Measurements from ENCODE around the gene ADD1.
A peak's percentile ranks its signal among the peaks of the same experiment; 100 is the strongest.

Gene ADD1

DNA sequence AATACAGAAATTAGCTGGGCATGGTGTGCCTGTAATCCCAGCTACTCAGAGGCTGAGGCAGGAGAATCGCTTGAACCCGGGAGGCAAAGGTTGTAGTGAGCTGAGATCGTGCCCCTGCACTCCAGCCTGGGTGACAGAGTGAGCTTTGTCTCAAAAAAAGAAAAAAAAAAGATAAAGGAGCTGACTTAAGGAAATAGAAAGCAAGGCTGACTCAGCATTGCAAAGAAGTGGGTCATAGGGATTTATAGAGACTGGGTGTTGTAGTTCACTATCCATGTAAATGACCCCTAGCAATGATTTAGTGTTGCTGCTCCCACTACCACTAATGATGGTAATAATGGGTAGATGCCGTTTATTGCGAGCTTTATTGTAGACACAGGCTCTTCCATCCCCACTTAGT is 47.6 kb downstream of the ADD1 start:
- Mint-ChIP-seq H3K27ac (peak overlapping the region; percentile 74 to 75), H3K4me1 (ENCODE audit: low read depth in 2 of 2) (peaks cover 8 to 20% of the 10 kb centered on the region in 2 donors), H3K4me3 (no peak overlapping the region), H3K27me3 (no peaks in the 10 kb centered on the region), H3K36me3 (ENCODE audit: insufficient read depth) (peaks cover 60% of the 10 kb centered on the region), H3K9me3 (no peaks in the 10 kb centered on the region)
- ATAC-seq (replicated peaks): no peak
- no peak for DNase-seq

DNA sequence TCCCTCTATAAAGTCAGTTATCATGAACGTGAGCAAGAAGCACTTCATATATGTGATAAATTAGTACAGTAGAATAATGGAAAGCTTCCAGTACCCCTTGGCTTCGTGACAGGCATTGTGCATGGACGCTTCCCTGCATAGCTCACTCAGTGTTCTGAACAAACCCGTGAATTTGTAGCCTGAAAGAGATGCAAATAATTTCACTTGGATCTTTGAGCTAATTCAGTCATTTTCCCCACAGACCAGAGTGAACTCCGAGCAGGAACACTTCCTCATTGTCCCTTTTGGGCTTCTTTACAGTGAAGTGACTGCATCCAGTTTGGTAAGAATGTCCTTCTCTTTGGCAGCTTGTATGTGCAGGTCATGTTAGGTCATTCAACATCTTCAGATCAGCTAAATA is 50.1 kb downstream of the ADD1 start:
- peaks cover 3 to 8% of the 10 kb centered on the region in 2 donors for H3K4me1 Mint-ChIP-seq (ENCODE audit: low read depth in 2 of 2)
- peak overlapping the region in 1 of 2 donors; percentile 28 for H3K27ac Mint-ChIP-seq
- no peak overlapping the region for H3K4me3 Mint-ChIP-seq
- no peaks in the 10 kb centered on the region for H3K9me3 Mint-ChIP-seq
- peaks cover 61% of the 10 kb centered on the region for H3K36me3 Mint-ChIP-seq (ENCODE audit: insufficient read depth)
- no peak for ATAC-seq (replicated peaks)
- no peak for DNase-seq
- no peaks in the 10 kb centered on the region for H3K27me3 Mint-ChIP-seq

DNA sequence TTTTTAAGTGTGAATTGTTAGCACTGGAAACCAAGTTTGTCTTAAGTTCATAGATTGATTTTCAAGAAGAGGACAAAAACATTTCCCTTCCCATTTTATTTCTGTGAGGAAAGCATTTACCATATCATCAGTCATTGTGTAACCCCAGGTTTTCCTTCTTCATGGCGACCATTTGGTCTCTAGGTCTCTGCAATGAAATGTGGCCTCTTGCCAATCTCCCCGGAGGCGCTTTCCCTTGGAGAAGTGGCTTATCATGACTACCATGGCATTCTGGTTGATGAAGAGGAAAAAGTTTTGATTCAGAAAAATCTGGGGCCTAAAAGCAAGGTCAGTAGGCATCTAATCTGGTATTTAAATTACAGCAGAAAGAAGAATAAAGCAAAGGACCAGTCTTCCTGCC is 54.4 kb downstream of the ADD1 start:
- ATAC-seq (replicated peaks) (no peak), DNase-seq (no peak)
- H3K27me3 Mint-ChIP-seq: no peaks in the 10 kb centered on the region
- peaks cover 4 to 10% of the 10 kb centered on the region in 2 donors for H3K4me1 Mint-ChIP-seq (ENCODE audit: low read depth in 2 of 2)
- peak overlapping the region in 1 of 2 donors; percentile 62 for H3K27ac Mint-ChIP-seq
- H3K36me3 Mint-ChIP-seq (ENCODE audit: insufficient read depth): peaks cover 93% of the 10 kb centered on the region
- H3K9me3 Mint-ChIP-seq: no peaks in the 10 kb centered on the region
- no peak overlapping the region for H3K4me3 Mint-ChIP-seq

DNA sequence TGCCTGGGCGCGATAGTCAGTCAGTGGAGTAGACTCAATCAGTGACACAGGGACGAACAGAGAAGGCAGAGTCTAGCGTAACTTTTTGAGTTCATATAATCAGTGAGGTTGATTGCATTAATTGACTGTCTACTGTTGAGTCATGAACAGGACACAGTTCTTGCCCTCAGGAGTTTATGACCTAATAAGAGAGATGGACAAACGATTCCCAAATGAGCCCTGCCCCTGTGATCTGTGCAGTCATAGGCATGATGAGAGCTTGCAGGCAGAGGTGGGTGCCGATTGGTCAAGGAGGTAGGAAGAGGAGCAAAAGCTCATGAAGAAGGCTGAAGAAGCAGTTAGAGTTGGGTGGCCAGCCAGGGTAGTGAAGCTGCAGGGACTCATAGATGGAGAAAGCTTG is 57.1 kb downstream of the ADD1 start:
- Mint-ChIP-seq H3K4me1 (ENCODE audit: low read depth in 2 of 2) (peaks cover 11 to 13% of the 10 kb centered on the region in 2 donors), H3K27me3 (no peaks in the 10 kb centered on the region), H3K36me3 (ENCODE audit: insufficient read depth) (peaks cover 85% of the 10 kb centered on the region), H3K4me3 (no peak overlapping the region), H3K27ac (peak overlapping the region; percentile 42 to 71), H3K9me3 (no peaks in the 10 kb centered on the region)
- ATAC-seq (replicated peaks): no peak
- no peak for DNase-seq

DNA sequence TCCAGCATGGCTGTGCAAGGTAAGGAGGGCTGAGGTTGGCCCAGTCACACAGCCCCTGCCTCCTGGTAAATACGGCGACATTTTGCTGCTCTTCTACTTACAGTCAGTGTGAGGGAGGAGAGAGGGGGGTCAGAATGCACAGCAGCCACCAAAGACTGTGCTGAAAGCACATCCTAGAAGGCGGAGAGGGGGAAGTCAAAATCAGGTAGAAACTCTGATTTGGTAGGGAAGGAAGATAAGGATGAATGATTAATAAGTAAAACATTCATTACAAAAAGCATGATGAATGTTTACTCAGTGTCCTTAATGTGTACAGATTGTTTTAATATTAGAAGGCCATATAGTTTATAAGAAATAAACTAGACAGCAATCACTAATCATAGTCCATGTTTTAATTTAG is 57.5 kb downstream of the ADD1 start:
- peak overlapping the region; percentile 42 to 71 for H3K27ac Mint-ChIP-seq

DNA sequence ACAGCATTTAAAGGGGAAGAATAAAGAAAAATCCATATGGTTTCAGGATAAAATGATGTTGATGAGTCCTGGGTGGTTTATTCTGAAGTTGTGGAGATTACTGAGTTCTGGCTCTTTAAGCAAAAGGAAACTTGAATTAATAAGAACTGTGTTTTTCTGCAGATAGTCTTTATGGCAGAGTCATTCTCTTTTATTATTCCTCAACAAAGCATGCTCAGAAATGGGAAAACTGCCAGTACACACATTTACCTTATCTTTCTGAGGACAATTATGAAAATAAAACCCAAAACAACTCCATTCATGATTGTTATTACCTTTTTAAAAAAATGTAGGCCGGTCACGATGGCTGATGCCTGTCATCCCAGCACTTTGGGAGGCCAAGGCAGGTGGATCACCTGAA is 58.5 kb downstream of the ADD1 start:
- Mint-ChIP-seq H3K36me3 (ENCODE audit: insufficient read depth) (peaks cover 76% of the 10 kb centered on the region), H3K27ac (peak overlapping the region in 1 of 2 donors; percentile 87), H3K4me1 (ENCODE audit: low read depth in 2 of 2) (peaks cover 18% of the 10 kb centered on the region in 2 donors), H3K4me3 (no peak overlapping the region), H3K27me3 (no peaks in the 10 kb centered on the region), H3K9me3 (no peaks in the 10 kb centered on the region)
- ATAC-seq (replicated peaks) (no peak), DNase-seq (no peak)

More for the DNA sequence above, 57.5 kb downstream of the ADD1 start:
- Mint-ChIP-seq H3K9me3 (no peaks in the 10 kb centered on the region), H3K4me1 (ENCODE audit: low read depth in 2 of 2) (peaks cover 13 to 16% of the 10 kb centered on the region in 2 donors), H3K4me3 (no peak overlapping the region), H3K36me3 (ENCODE audit: insufficient read depth) (peaks cover 82% of the 10 kb centered on the region), H3K27me3 (no peaks in the 10 kb centered on the region)
- DNase-seq (no peak), ATAC-seq (replicated peaks) (no peak)

DNA sequence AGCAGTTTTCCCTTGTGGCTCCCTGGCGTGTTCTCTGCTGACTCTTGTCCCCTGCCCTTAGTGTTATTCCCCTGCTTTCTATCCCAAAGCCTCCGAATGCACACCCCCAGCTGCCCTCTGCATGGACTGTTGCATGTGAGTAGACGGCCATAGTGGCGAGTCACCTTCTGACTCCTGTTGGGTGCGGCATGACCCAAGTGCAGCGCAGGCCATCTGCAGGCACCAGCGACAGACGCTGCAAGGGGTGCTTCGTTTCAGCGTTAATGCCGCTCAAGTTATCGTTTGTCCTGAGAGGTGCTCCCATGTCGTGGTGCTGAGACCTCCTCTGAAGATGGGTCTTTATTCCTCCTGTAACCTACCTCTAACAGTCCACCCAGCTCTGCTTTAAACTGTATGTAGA is 61.9 kb downstream of the ADD1 start:
- H3K27me3 Mint-ChIP-seq: no peaks in the 10 kb centered on the region
- no peak for ATAC-seq (replicated peaks)
- H3K4me3 Mint-ChIP-seq: no peak overlapping the region
- peaks cover 66% of the 10 kb centered on the region for H3K36me3 Mint-ChIP-seq (ENCODE audit: insufficient read depth)
- peaks cover 25 to 31% of the 10 kb centered on the region in 2 donors for H3K4me1 Mint-ChIP-seq (ENCODE audit: low read depth in 2 of 2)
- peak overlapping the region; percentile 90 to 95 for H3K27ac Mint-ChIP-seq
- DNase-seq: no peak
- H3K9me3 Mint-ChIP-seq: no peaks in the 10 kb centered on the region

DNA sequence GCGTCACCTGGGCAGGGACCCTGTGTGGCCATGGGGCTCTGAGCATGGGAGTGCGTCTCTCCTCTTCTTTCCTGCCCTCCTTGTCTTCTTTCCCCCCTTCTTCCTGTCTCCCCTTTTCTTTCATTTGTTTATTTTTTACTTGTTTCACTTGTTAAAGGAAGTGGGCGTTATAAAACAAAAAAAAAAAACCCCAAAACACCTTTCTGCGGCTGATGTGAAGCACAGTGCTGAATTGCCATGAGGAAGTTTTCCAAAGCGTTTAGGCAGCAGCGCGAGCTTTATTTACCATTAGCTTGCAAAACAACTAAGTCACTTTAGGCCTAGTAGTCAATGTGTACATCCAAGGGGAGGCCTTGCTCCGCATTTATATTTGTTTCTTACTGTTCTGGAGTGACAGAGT is 62.6 kb downstream of the ADD1 start:
- H3K4me3 Mint-ChIP-seq: peak overlapping the region; percentile 35 to 59
- H3K4me1 Mint-ChIP-seq (ENCODE audit: low read depth in 2 of 2): peaks cover 25 to 26% of the 10 kb centered on the region in 2 donors
- H3K36me3 Mint-ChIP-seq (ENCODE audit: insufficient read depth): peaks cover 63% of the 10 kb centered on the region
- no peaks in the 10 kb centered on the region for H3K27me3 Mint-ChIP-seq
- ATAC-seq (replicated peaks) (peak; percentile 62), DNase-seq (no peak)
- H3K9me3 Mint-ChIP-seq: no peaks in the 10 kb centered on the region
- H3K27ac Mint-ChIP-seq: peak overlapping the region; percentile 90 to 95

DNA sequence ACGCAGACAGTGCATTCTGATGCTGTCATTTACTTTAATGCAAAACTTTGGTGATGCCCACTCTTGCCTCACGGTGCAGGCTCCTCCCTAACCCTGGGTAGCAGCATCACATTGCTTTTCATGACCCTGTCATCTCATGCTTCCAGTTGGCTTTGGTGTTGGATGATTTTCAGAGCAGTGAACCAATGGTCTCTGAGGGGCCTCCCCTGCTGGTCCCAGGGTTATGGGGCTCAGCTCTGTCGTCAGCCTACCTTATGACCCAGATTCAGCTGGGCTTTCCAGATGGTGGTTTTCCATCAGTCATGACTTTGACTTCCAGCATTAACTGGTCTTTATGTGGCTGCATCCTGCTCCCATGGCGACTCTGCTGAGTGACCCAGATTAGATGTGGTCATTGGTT is 63.6 kb downstream of the ADD1 start:
- Mint-ChIP-seq H3K36me3 (ENCODE audit: insufficient read depth) (peaks cover 54% of the 10 kb centered on the region), H3K4me1 (ENCODE audit: low read depth in 2 of 2) (peaks cover 25 to 26% of the 10 kb centered on the region in 2 donors), H3K9me3 (no peaks in the 10 kb centered on the region), H3K27me3 (no peaks in the 10 kb centered on the region), H3K27ac (peak overlapping the region; percentile 58 to 81), H3K4me3 (peak overlapping the region in 1 of 2 donors; percentile 19)
- ATAC-seq (replicated peaks) (peak; percentile 61), DNase-seq (no peak)

DNA sequence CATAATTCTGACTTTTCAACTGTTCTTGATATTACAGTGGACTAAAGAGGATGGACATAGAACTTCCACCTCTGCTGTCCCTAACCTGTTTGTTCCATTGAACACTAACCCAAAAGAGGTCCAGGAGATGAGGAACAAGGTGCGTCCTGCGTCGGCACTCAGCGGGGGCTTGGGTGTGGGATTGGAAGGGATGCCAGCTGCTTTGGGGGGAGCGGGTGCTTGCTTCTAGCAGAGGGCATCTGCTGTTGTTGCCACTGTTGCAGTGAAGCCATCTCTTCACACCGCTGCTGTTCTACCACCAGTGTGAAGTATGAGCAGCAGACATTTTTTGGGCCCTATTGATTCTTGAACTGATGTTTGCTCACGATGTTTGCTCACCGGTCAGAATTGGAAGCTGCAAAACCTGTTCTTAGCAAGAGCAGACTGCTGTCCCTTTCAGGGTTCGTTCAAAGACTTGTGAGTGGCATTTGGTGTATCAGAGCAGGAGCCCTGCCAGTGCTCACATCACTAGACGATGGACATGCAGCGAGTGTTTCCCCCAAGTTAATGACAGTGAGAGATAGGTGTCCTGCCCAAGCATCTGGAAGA is 64.2 kb downstream of the ADD1 start:
- Mint-ChIP-seq H3K27me3 (no peaks in the 10 kb centered on the region), H3K27ac (peak overlapping the region; percentile 58 to 81), H3K36me3 (ENCODE audit: insufficient read depth) (peaks cover 51% of the 10 kb centered on the region), H3K4me3 (peak overlapping the region in 1 of 2 donors; percentile 19), H3K9me3 (no peaks in the 10 kb centered on the region), H3K4me1 (ENCODE audit: low read depth in 2 of 2) (peaks cover 25 to 26% of the 10 kb centered on the region in 2 donors)
- ATAC-seq (replicated peaks): no peak
- DNase-seq: no peak

DNA sequence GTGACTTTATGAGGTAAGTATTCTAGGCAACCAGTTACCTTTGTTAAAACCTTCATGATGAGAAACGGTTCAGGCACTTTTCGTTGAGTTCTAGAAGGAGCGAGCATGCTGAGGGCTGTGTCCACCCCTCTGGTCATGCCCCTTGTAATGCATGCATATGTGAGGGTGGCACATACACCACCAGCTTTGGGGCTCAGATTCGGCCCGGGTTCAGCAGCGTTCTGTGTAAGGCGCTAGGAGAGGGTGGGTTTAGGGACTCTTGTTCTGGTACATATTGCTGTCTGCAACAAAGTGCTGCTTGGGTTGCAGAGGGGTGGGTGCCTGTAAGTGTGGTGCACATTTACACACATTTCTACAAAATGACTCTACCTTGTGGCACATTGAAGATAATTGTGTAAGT is 65.0 kb downstream of the ADD1 start:
- DNase-seq: no peak
- Mint-ChIP-seq H3K36me3 (ENCODE audit: insufficient read depth) (peaks cover 55% of the 10 kb centered on the region), H3K4me3 (no peak overlapping the region), H3K27me3 (no peaks in the 10 kb centered on the region), H3K4me1 (ENCODE audit: low read depth in 2 of 2) (peaks cover 24 to 26% of the 10 kb centered on the region in 2 donors), H3K27ac (peak overlapping the region in 1 of 2 donors; percentile 10), H3K9me3 (no peaks in the 10 kb centered on the region)
- no peak for ATAC-seq (replicated peaks)

DNA sequence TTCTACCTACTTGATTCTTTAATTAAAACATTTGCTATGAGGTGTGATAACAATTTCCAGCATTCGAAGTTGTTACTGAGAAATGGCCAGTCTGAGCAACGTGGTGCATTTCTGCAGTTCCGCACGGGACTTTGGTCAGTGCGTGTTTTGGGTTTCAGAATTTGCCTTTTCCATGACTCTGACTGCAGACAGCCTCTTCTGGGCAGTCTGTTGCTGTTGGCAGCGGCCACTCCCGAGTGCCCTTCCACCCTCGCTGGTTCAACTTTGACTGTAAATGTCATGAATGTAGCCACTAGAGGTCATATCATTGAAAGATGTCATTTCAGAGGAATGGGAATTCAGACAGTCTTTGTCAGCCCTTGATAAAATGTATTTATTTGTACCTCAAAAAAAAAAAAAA is 65.9 kb downstream of the ADD1 start:
- Mint-ChIP-seq H3K27me3 (no peaks in the 10 kb centered on the region), H3K27ac (peak overlapping the region in 1 of 2 donors; percentile 57), H3K4me3 (no peak overlapping the region), H3K9me3 (no peaks in the 10 kb centered on the region), H3K4me1 (ENCODE audit: low read depth in 2 of 2) (peaks cover 21 to 23% of the 10 kb centered on the region in 2 donors), H3K36me3 (ENCODE audit: insufficient read depth) (peaks cover 57% of the 10 kb centered on the region)
- DNase-seq: no peak
- no peak for ATAC-seq (replicated peaks)

DNA sequence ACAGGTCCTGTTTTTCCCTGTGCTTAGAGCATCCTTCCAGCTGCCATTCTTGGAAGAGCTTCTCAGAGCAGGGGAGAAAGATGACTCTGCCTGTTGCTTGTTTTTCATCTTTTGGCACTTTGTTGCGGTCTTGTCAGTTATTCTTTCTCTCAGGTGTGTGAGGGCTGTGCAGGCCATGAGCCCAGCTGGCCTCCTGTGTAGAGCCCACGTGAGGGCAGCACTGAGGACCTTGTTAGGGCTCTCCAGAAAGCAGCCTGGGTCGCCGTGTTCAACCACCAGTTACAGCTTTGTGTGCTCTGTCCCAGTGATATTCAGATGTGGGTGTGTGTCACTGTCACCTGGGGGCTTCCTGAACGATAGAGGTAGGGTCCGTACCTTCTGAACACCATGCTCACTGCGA is 66.8 kb downstream of the ADD1 start:
- Mint-ChIP-seq H3K9me3 (no peaks in the 10 kb centered on the region), H3K36me3 (ENCODE audit: insufficient read depth) (peaks cover 59% of the 10 kb centered on the region), H3K4me3 (no peak overlapping the region), H3K27me3 (no peaks in the 10 kb centered on the region), H3K4me1 (ENCODE audit: low read depth in 2 of 2) (peaks cover 21 to 24% of the 10 kb centered on the region in 2 donors), H3K27ac (peak overlapping the region; percentile 38 to 57)
- no peak for DNase-seq
- ATAC-seq (replicated peaks): no peak

DNA sequence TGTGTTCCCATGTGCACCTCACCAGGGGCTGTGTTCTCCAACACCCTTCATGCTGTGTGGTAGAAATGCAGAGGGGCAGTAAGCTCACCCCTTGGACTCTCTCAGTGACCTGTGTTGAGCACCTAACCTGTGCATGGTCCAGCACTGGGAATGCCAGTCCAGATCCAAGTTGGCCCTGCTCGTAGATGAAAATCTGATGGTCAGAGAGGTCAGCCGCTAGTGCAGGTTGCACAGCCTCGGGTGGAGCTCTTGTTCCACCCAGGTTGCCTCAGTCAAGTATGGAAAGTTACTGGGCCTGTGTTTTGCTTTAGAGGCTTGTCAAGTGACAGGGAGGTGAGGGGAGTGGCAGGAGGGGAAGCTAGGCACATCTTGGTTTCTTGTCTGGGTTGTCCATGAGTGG is 68.2 kb downstream of the ADD1 start:
- no peaks in the 10 kb centered on the region for H3K27me3 Mint-ChIP-seq
- DNase-seq (no peak), ATAC-seq (replicated peaks) (no peak)
- no peak overlapping the region for H3K27ac Mint-ChIP-seq
- peaks cover 15 to 16% of the 10 kb centered on the region in 2 donors for H3K4me1 Mint-ChIP-seq (ENCODE audit: low read depth in 2 of 2)
- no peak overlapping the region for H3K4me3 Mint-ChIP-seq
- H3K9me3 Mint-ChIP-seq: no peaks in the 10 kb centered on the region
- H3K36me3 Mint-ChIP-seq (ENCODE audit: insufficient read depth): peaks cover 69% of the 10 kb centered on the region
